ENCODE data around the gene MEAF6.
"Not testable (repeated sequence)": the region's sequence is repeated elsewhere in the genome, so short reads cannot be mapped to it uniquely, and the experiment has no call there.

Gene MEAF6

GRCh38 chr1:37514350-37515184, at the start of gene MEAF6:
TSS of gene MEAF6 (minus strand) at chr1:37514766. CDS start at chr1:37514746, 20 bp downstream.
- DNase-seq: peak; percentile 78

DNA sequence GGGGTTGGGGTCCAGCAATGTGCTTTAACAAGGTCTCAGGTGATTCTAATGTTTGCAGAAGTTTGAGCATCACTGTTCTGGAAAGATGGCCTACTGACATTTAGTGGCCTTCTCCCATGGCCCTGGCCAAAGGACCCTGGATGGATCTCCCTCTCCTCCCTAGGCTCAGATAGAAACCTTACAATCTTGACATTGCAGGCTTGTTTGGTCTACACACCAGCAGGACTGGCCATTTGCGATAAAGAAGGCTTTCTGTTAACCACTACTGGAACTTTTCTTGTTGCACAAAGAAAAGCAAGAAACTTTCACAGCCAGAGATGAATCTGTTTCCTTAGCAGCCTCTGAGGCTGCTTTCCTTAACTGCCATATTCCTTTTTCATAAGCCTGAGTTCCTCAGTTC, 48.4 kb upstream of the MEAF6 start:
- no peak for DNase-seq

DNA sequence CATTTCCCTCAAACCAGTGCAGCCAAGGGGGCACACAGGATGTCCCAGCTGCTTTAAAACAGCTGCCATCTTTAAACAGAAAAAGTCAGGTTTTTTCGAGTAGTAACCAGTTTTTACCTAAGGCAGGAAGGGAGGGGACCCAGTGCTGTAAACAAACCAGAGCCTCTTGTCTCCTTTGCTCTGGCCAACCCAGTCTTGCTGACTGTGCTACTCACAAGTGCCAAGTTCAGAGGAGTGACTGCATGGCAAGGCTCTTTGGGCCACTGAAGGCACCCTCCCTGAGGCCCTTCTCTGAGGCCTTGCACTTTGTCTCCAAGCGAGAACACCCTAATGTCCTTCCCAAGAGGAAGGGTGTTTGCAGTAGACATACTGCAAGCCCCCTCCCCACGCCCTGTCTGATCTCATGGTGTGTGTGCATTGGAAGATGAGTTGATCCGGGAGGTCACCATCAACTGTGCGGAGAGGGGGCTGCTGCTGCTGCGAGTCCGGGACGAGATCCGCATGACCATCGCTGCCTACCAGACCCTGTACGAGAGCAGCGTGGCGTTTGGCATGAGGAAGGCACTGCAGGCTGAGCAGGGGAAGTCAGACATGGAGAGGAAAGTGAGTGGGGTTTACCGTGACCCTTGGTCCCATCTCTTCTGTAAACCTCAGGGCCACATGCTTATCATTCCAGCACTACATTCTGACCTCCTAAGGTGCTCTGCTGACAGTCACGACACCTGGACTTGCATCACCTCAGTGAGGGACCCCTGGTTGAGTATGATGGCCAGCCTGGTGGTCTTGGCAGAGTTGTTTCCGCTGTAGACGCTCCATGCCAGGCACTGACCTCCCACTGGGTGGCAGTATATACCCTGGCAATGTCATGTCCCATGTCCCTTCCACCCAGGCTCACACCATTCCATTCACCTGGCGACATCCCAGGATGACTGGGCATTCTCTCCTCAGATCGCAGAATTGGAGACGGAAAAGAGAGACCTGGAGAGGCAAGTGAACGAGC, 46.9 kb upstream of the MEAF6 start:
- peak; percentile 36 for DNase-seq

DNA sequence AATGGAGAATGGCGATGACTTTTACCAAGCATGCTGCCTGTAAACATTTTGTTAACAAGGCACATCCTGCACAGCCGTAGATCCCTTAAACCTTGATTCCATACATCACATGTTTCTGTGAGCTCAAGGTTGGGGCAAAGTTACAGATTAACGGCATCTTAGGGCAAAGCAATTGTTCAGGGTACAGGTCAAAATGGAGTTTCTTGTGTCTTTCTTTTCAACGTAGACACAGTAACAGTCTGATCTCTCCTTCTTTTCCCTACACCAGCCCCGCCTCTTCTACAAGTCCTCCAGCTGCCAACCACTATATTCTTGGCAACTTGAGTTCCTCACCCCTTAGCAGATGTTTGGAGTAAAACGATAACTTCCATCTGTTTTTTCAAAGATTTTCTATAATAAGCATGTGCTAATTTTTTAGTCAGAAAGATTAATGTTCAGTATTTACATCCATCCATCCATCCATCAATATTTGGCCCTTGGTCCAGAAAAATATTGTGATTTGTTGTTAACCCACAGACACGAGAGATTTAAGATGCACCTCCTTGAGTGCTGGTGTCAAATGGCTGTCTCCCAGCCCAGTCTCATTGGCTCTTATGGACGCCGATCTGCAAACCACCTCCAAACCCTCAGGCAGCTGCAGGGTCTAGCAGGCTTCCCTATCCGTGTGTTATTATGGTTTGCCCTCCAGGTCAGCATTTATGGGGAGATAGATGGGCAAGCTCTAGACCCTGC, 46.0 kb upstream of the MEAF6 start:
- DNase-seq: no peak

GRCh38 chr1:37559957-37560379, 45.4 kb upstream of the MEAF6 start:
- DNase-seq: not testable (repeated sequence)

DNA sequence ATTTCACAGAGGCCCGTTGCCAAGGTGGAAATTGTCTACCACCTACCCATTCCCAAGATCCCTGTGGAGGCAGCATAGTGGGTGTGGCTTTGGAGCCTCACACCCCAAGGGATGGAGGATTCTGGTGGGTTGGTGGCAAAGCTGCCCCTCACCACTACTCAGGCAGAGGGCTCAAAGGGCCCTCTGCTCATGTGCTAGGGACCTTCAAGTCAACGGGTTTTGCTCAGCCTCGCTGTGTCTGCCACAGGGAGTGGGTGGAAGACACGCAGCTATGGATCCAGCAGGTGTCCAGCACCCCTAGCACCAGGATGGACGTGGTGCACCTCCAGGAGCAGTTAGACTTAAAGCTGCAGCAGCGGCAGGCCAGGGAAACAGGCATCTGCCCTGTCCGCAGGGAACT, 44.5 kb upstream of the MEAF6 start:
- DNase-seq: no peak

DNA sequence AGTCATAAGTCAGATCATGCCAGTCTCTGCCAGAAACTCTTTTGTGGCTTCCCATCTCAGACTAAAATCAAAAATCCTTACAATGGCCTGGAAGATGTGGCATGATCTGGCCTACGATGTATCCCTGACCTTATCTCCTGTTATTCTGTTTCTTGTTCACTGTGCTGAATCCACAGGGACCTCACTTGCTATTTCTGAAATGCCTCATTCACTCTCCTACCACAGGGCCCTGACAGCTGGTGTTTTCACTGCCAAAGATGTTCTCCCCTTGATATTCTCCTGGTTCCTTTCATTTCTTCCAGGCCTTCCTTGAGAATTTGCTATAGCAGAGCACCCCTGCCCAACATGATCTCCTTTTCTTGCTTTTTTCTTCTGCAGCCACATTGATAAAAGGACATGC, 43.8 kb upstream of the MEAF6 start:
- DNase-seq: no peak

- DNase-seq: no peak
These were observed 42.8 kb upstream of the MEAF6 start for GRCh38 chr1:37557402-37557801.

DNA sequence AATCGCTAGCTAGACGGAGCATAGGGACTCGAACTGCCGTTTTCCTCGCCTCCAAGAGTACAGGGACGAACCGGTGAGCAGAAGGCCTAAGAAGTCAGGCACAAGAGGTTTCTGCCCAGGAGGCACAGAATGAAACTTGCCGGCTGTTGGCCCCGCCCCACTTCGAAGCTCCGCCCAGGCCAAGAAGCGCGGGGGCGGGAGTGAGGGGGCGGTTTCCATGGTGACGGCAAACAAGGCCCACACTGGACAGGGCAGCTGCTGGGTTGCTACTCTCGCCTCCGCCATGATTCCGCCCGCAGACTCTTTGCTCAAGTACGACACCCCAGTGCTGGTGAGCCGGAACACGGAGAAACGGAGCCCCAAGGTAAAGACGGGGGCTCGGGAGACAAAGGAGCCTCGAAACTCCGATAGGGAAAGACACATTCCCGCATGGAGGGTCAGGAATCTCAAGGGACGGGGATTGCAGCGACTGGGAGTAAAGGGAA, 42.2 kb upstream of the MEAF6 start, which contains the start of gene DNALI1:
DNALI1 (plus strand) TSS at position 229 of the 485 bp plus-strand sequence; CDS start at position 284, 55 bp downstream.
- peak; percentile 82 for DNase-seq

- peak; percentile 91 for DNase-seq
These were observed 39.6 kb upstream of the MEAF6 start, which contains the start of gene SNIP1 for GRCh38 chr1:37553927-37554808. TSS of gene SNIP1 (minus strand) at chr1:37554293. CDS start at chr1:37554229, 64 bp downstream.

DNA sequence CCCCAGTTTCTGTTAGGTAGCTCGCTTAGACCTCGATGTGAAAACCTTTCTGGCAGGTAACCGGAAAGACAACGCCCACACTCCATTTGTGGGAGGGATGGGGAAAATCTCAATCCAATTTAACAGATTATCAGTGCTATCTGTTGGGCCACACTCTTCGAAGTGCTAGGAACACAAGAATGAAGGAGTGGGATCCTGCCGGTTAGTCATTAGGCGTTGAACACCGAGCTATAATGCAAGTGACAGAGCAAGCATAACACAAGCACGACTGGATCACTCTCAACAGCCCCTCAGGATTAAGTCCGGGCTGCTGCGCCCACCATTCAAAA, 39.0 kb upstream of the MEAF6 start:
- DNase-seq: no peak

- DNase-seq: no peak
These were observed 34.8 kb upstream of the MEAF6 start for GRCh38 chr1:37549341-37549740.

DNA sequence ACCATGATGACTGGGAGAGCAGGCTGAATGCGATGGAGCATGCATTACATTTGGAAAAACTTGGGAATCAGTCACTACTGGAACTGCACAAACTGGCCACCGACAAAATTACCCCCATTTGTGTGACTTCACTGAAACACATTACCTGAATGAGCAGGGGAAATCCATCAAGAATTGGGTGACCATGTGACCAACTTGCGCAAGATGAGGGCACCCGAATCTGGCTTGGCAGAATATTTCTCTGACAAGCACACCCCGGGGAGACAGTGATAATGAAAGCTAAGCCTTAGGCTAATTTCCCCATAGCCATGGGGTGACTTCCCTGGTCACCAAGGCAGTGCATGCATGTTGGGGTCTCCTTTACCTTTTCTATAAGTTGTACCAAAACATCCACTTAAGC, 30.5 kb upstream of the MEAF6 start:
- DNase-seq: no peak

GRCh38 chr1:37544530-37544929, 30.0 kb upstream of the MEAF6 start:
- no peak for DNase-seq

DNA sequence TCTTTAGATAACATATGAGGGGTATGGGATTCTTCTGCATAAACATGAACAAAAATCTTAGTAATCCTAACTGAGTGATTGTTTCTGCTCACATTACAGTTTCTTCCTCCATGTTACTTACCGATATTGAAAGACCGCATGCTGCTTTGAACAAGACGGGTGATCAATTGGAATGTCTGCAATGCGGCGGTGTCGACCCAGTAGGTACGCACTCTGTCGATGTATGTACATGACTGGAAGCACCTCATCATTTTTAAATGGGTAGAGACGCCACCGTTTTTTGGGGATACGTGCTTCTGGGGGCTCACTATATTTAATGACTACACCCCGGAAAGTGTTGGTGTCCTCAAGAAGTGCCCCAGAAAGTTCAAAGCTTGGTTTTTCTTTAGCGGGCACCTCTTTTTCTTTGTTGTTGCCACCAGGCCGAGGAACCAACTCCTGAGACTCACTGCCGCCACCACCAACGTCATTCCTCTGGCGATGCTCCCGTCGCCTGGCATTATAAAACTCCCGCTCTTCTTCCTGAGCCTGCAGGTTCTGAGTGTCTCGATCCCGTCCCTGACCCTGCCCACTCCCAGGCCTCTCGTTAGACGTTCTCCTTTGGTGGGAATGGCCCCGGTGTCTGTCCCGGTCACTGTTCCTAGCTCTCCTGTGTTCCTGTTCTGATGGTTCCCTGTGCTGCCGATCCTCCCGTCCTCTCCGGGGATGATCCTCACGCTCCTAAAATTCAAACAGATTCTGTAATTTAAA, 25.6 kb upstream of the MEAF6 start:
- no peak for DNase-seq

DNA sequence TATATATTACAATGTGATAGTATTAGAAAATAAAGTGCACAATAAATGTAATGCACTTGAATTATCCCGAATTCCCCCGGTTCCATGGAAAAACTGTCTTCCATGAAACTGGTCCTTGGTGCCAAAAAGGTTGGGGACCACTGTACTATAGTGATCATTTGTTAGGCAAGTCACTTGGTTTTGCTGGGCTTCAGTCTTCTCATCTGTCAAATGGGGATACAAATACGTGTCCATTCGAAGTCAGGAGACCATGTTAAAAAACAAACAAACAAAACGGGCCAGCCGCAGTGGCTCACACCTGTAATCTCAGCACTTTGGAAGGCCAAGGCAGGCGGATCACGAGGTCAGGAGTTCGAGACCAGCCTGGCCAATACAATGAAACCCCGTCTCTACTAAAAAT, 24.6 kb upstream of the MEAF6 start:
- DNase-seq: not testable (repeated sequence)

- DNase-seq: no peak
These were observed 22.8 kb upstream of the MEAF6 start for GRCh38 chr1:37537378-37537777.

DNA sequence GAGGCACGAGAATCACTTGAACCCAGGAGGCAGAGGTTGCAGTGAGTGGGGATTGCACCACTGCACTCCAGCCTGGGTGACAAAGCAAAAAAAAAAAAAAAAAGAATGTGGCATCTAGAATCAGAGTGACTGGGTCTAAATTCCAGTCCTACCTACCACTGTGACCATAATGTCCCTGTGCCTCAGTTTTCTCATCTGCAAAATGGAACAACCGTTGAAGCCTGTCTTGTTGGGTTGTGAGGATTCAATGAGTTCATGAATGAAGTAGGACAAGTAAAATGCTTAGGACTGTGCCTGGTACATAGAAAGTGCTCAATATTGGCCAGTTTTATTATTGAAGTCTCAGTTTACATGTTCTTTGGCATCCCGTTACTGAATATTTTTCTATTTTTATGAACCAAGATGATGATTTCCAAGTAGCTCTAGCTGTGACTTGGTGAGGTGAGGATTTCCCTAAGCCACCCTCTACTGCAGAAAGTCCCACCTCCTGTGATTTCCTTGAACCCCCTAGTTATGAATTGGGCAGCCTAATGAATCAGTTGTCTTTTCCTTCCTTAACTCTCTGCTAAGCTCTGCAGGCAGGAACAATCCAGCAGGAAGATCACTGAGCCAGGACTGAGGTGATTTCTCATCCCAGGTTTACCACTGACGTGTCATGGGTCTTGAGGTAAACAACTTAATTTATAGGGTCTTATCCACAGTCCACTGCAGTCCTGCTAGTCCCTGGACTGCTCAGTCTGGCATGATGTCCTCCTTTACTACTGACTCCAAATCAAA, 18.9 kb upstream of the MEAF6 start:
- no peak for DNase-seq

GRCh38 chr1:37532418-37533156, 18.0 kb upstream of the MEAF6 start:
- DNase-seq: not testable (repeated sequence)

Data from fibroblast of skin of right quadriceps (primary cell).